ENCODE data around the gene DRC7.

- no peak for TF ChIP-seq CTCF (IDR thresholded peaks at IDR 0.05)
- TF ChIP-seq ZBTB21 (CRISPR knock-in tag; IDR thresholded peaks at IDR 0.05; ENCODE audit: borderline replicate concordance): no peak
- TF ChIP-seq HMGA2 (CRISPR knock-in tag; IDR thresholded peaks at IDR 0.05): no peak
- TF ChIP-seq NFYB (CRISPR knock-in tag; conservative IDR thresholded peaks at IDR 0.05; ENCODE audit: low read depth): no peak
- TF ChIP-seq ESRRA (CRISPR knock-in tag; IDR thresholded peaks at IDR 0.05; ENCODE audit: borderline replicate concordance): no peak
- TF ChIP-seq STAT6 (CRISPR knock-in tag; conservative IDR thresholded peaks at IDR 0.05; ENCODE audit: low read depth): no peak
Observed at GRCh38 chr16:57730771-57731730, 36.4 kb downstream of the DRC7 start.

Data from WTC11 (cell line).